Cardiac septum (tissue), 1 donor: ENCODE measurements around the gene LARGE2. TPM values are rescaled to one million over a fixed set of nuclear protein-coding genes. Genes with fewer than 3 reads are reported as not detected.

ENCODE experiments used
- DNase-seq: peaks from one replicate; pipeline ENCODE4 v3.0.0-alpha.2; 2020; ENCODE audit warnings: low spot score
- intact Hi-C: fragments of 100-400 bp; cut with DNase I; formaldehyde crosslinking; loops from one replicate; pipeline ENCODE4 v1.14.0; 2022
- total RNA-seq: library from RNA; stranded (reverse); fragmentation: NEBNext Ultra II Directional; extraction: Animal tissue kit (Norgen Biotek cat#: 25700); gene quantifications from one replicate; pipeline ENCODE4 v1.2.1, GENCODE V29; 2021
- donor health status: DM: no; HTN: no; CAD: no.

The LARGE2 gene
- total RNA-seq, 1 donor from 2014 or later, result not detected

- DNase-seq, result no peak
- intact Hi-C loops, result no loop called here
Measured at GRCh38 chr11:45926536-45927331, 4.3 kb downstream of the LARGE2 start.

GRCh38 chr11:45927332-45927683 is 4.9 kb downstream of the LARGE2 start:
- intact Hi-C loops, result no loop called here
- DNase-seq, result no peak

- no peak for DNase-seq
- intact Hi-C loops, result no loop called here
Measured at GRCh38 chr11:45927684-45928413, 5.4 kb downstream of the LARGE2 start.

GRCh38 chr11:45928535-45929215 is 6.2 kb downstream of the LARGE2 start:
- intact Hi-C loops, result no loop called here
- no peak for DNase-seq

- DNase-seq, result no peak
- intact Hi-C loops, result no loop called here
Measured at GRCh38 chr11:45929486-45930030, 7.1 kb downstream of the LARGE2 start.

- no peak for DNase-seq
- intact Hi-C loops, result no loop called here
Measured at GRCh38 chr11:45930031-45930794, 7.8 kb downstream of the LARGE2 start.

GRCh38 chr11:45930951-45931570 is 8.6 kb downstream of the LARGE2 start:
- intact Hi-C loops, result no loop called here
- DNase-seq, result no peak

GRCh38 chr11:45931739-45932138 is 9.3 kb downstream of the LARGE2 start:
- no peak for DNase-seq
- intact Hi-C loops, result no loop called here

GRCh38 chr11:45932217-45932616 is 9.8 kb downstream of the LARGE2 start:
- intact Hi-C loops, result no loop called here
- DNase-seq, result no peak

GRCh38 chr11:45933131-45933831 is 10.8 kb downstream of the LARGE2 start:
- no peak for DNase-seq
- intact Hi-C loops, result no loop called here

- DNase-seq, result no peak
- intact Hi-C loops, result no loop called here
Measured at GRCh38 chr11:45933846-45934579, 11.6 kb downstream of the LARGE2 start.

GRCh38 chr11:45934580-45935318 is 12.3 kb downstream of the LARGE2 start:
- no peak for DNase-seq
- intact Hi-C loops, result no loop called here

GRCh38 chr11:45935349-45936064 is 13.1 kb downstream of the LARGE2 start:
- intact Hi-C loops, result no loop called here
- no peak for DNase-seq

GRCh38 chr11:45936511-45937054 is 14.1 kb downstream of the LARGE2 start:
- intact Hi-C loops, result no loop called here
- no peak for DNase-seq

- intact Hi-C loops, result no loop called here
- no peak for DNase-seq
Measured at GRCh38 chr11:45937916-45938315, 15.5 kb downstream of the LARGE2 start.

GRCh38 chr11:45939836-45940235 is 17.4 kb downstream of the LARGE2 start:
- no peak for DNase-seq
- intact Hi-C loops, result no loop called here
